Astrocyte (in vitro differentiated cells and primary cell): ENCODE data around the gene ATXN10. TPM values are rescaled to one million over a fixed set of nuclear protein-coding genes. Genes with fewer than 3 reads are reported as not detected.

Experiments
- DNase-seq: peaks from one replicate; pipeline ENCODE4 v3.0.0-alpha.2; 2010; ENCODE audit warnings: low read depth
- FAIRE-seq: peaks from 2 replicates; lab custom pipeline; 2011; peaks lifted over from hg19 to GRCh38; lab: Jason Lieb, UNC
- H2AFZ ChIP-seq: 2 replicates; pipeline ENCODE4 v1.6.0; 2012; ENCODE audit warnings: low read depth, low read length, inconsistent platforms
- H3K27ac ChIP-seq: 2 replicates; pipeline ENCODE4 v1.5.1; 2011; ENCODE audit warnings: low read depth, low read length, inconsistent platforms
- H3K27me3 ChIP-seq: 2 replicates; pipeline ENCODE4 v1.6.0; 2011; ENCODE audit warnings: low read length, inconsistent platforms; ENCODE audit not compliant: insufficient read depth
- H3K36me3 ChIP-seq: 2 replicates; pipeline ENCODE4 v1.5.1; 2011; ENCODE audit warnings: low read length, inconsistent platforms; ENCODE audit not compliant: insufficient read depth
- H3K4me1 ChIP-seq: 2 replicates; pipeline ENCODE4 v1.5.1; 2011; ENCODE audit warnings: low read length, inconsistent platforms; ENCODE audit not compliant: insufficient read depth
- H3K4me2 ChIP-seq: 2 replicates; pipeline ENCODE4 v1.6.0; 2012; ENCODE audit warnings: low read length, inconsistent platforms
- H3K4me3 ChIP-seq: 2 replicates; pipeline ENCODE4 v1.5.1; 2011; ENCODE audit warnings: low read depth, mild to moderate bottlenecking, low read length, inconsistent platforms; ENCODE audit not compliant: insufficient read depth
- H3K79me2 ChIP-seq: 2 replicates; pipeline ENCODE4 v1.6.0; 2012; ENCODE audit warnings: mild to moderate bottlenecking, low read length, inconsistent platforms; ENCODE audit not compliant: insufficient read depth
- H3K9ac ChIP-seq: 2 replicates; pipeline ENCODE4 v1.6.0; 2012; ENCODE audit warnings: mild to moderate bottlenecking, low read length, inconsistent platforms
- H3K9me3 ChIP-seq: 2 replicates; pipeline ENCODE4 v1.5.1; 2012; ENCODE audit warnings: low read depth, mild to moderate bottlenecking, low read length, inconsistent platforms; ENCODE audit not compliant: insufficient read depth
- H4K20me1 ChIP-seq: 2 replicates; pipeline ENCODE4 v1.6.0; 2012; ENCODE audit warnings: low read length, inconsistent platforms; ENCODE audit not compliant: insufficient read depth
- H3K27ac Mint-ChIP-seq: one replicate; pipeline ENCODE4 v1.8.0; 2021; ENCODE audit warnings: mild to moderate bottlenecking, mixed read lengths; ENCODE audit not compliant: unreplicated experiment
- H3K27me3 Mint-ChIP-seq: one replicate; pipeline ENCODE4 v1.8.0; 2021; ENCODE audit warnings: low read depth, mixed read lengths; ENCODE audit not compliant: unreplicated experiment
- H3K36me3 Mint-ChIP-seq: one replicate; pipeline ENCODE4 v1.8.0; 2021; ENCODE audit warnings: low read depth, mixed read lengths; ENCODE audit not compliant: unreplicated experiment
- H3K4me1 Mint-ChIP-seq: one replicate; pipeline ENCODE4 v1.8.0; 2021; ENCODE audit warnings: low read depth, mixed read lengths; ENCODE audit not compliant: unreplicated experiment
- H3K4me3 Mint-ChIP-seq: one replicate; pipeline ENCODE4 v1.8.0; 2021; ENCODE audit warnings: mild to moderate bottlenecking, moderate library complexity, mixed read lengths; ENCODE audit not compliant: unreplicated experiment
- H3K9me3 Mint-ChIP-seq: one replicate; pipeline ENCODE4 v1.8.0; 2021; ENCODE audit warnings: mild to moderate bottlenecking, mixed read lengths; ENCODE audit not compliant: unreplicated experiment
- EZH2 ChIP-seq: IDR thresholded peaks from 2 replicates; pipeline ENCODE4 v1.6.1; 2012; ENCODE audit warnings: mild to moderate bottlenecking, low read length, inconsistent platforms; ENCODE audit not compliant: insufficient read depth
- total RNA-seq: library from RNA; stranded (reverse); gene quantifications from 2 replicates; pipeline ENCODE4 v1.2.1, GENCODE V29; 2021
- TF ChIP-seq, protein P1 (sequence below): IDR thresholded peaks from 2 replicates; pipeline ENCODE4 v1.5.1; 2011; ENCODE audit warnings: low read depth, mild to moderate bottlenecking, inconsistent platforms, low read length, moderate library complexity; ENCODE audit not compliant: insufficient read depth

ATXN10 gene
- total RNA-seq, 1 donor from 2014 or later, result 195 TPM

DNA sequence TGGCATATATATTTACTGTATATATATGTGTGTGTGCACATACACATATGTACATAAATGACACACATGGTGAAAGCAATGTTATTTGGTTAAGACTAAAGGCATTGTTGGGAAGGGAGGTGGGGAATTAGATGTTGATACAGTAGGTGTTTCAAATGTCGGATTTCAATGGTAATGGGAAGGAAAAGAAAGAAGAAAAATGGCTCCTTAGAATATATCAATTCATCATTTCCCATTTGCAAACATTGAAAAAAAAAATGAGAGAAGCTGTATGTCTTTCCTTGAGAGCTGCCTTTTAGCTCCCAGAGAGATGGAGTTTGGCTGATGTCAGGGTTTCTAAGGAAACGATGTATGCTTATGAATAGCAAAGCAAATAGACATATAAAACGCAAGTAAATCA is 33.4 kb upstream of the ATXN10 start:
- no peak overlapping the region for H3K27ac ChIP-seq
- no peaks in the 10 kb centered on the region for H3K36me3 ChIP-seq

DNA sequence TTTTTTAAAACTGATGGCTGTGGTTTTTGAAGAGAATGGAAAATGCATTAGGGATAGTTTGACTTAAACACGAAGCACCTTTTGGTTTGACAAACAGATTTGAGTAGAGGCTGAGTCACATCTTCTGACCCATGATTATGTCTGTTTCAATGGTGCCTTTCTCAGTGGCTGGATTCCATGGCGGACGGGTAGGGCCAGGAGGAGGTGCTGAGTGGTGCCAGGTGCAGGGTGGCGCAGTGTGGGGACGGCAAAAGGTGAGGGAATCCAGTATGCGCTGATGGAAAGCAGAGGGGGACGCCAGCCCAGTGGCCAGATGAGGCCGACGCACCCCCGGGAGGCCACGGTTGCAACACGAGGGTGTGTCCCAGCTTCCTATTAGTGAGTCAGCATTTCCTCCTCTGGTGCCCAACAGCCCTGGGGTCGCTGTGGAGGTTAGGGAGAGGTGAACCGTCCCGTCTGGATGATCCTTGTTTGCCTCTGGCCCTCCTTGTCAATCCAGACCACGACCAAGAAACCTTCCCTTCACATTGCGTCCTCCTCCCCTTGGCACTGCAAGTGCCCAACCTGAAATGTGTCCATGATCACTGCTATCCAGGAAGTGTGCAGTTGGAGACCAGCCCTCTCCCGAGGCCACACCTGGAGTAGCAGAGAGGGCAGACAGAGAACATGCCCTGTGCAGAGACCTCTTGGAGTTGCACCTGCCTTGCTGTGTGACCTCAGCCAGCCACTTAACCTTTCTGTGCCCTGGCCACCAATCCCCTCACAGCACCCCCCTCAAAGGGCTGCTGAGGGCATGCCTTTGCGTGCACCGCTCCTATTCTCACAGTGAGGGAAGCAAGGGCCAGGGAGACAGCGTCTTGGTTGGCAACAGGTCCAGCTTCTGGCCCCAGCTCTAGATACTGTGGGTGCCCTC is 32.5 kb upstream of the ATXN10 start:
- no peak overlapping the region for H3K4me3 Mint-ChIP-seq
- H3K27ac ChIP-seq, result no peak overlapping the region
- peak overlapping the region; percentile 39 for H2AFZ ChIP-seq
- H3K4me1 Mint-ChIP-seq, result peaks cover 14% of the 10 kb centered on the region
- no peak for FAIRE-seq
- H4K20me1 ChIP-seq, result no peaks in the 10 kb centered on the region
- peak; percentile 55 for DNase-seq
- no peaks in the 10 kb centered on the region for H3K36me3 Mint-ChIP-seq
- no peak overlapping the region for H3K9ac ChIP-seq
- no peaks in the 10 kb centered on the region for H3K79me2 ChIP-seq
- TF ChIP-seq EZH2, result no peak
- TF ChIP-seq, protein P1, sequence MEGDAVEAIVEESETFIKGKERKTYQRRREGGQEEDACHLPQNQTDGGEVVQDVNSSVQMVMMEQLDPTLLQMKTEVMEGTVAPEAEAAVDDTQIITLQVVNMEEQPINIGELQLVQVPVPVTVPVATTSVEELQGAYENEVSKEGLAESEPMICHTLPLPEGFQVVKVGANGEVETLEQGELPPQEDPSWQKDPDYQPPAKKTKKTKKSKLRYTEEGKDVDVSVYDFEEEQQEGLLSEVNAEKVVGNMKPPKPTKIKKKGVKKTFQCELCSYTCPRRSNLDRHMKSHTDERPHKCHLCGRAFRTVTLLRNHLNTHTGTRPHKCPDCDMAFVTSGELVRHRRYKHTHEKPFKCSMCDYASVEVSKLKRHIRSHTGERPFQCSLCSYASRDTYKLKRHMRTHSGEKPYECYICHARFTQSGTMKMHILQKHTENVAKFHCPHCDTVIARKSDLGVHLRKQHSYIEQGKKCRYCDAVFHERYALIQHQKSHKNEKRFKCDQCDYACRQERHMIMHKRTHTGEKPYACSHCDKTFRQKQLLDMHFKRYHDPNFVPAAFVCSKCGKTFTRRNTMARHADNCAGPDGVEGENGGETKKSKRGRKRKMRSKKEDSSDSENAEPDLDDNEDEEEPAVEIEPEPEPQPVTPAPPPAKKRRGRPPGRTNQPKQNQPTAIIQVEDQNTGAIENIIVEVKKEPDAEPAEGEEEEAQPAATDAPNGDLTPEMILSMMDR, result no peak
- no peaks in the 10 kb centered on the region for H3K9me3 ChIP-seq
- peaks cover 6% of the 10 kb centered on the region for H3K4me1 ChIP-seq
- peak overlapping the region; percentile 63 for H3K4me2 ChIP-seq
- no peak overlapping the region for H3K4me3 ChIP-seq
- no peaks in the 10 kb centered on the region for H3K36me3 ChIP-seq
- H3K27me3 ChIP-seq, result peaks cover 18% of the 10 kb centered on the region
- H3K27me3 Mint-ChIP-seq, result peaks cover 37% of the 10 kb centered on the region
- no peak overlapping the region for H3K27ac Mint-ChIP-seq
- no peaks in the 10 kb centered on the region for H3K9me3 Mint-ChIP-seq

More for the DNA sequence above, 33.4 kb upstream of the ATXN10 start:
- no peak overlapping the region for H3K4me3 Mint-ChIP-seq
- DNase-seq (no peak), FAIRE-seq (no peak)
- Histone ChIP-seq H4K20me1 (no peaks in the 10 kb centered on the region), H3K9me3 (no peaks in the 10 kb centered on the region), H3K4me1 (peaks cover 10% of the 10 kb centered on the region), H3K4me2 (no peak overlapping the region), H3K9ac (no peak overlapping the region), H3K4me3 (no peak overlapping the region), H3K27me3 (peaks cover 21% of the 10 kb centered on the region), H2AFZ (no peak overlapping the region), H3K79me2 (no peaks in the 10 kb centered on the region)
- no peaks in the 10 kb centered on the region for H3K9me3 Mint-ChIP-seq
- peaks cover 14% of the 10 kb centered on the region for H3K4me1 Mint-ChIP-seq
- H3K36me3 Mint-ChIP-seq, result no peaks in the 10 kb centered on the region
- TF ChIP-seq, protein P1, result no peak
- no peak for TF ChIP-seq EZH2
- H3K27ac Mint-ChIP-seq, result no peak overlapping the region
- H3K27me3 Mint-ChIP-seq, result peaks cover 38% of the 10 kb centered on the region

DNA sequence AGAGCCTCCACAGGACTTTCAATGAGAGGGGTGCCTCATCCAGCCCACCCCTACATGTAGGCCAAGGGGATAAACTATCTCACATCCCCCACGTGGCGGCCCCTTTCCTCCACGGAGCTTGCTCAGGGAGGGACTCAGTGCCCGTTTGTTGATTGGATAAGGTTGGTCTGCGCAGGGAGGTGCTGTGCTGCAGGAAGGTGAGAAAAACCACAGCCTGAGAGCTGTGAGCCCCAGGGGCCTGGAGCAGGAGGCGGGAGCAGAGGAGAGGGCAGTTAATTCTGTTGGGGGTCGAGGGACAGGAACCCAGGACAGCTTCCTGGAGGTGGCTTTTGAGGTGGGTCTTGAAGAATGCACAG is 31.9 kb upstream of the ATXN10 start:
- H3K4me1 Mint-ChIP-seq, result peaks cover 14% of the 10 kb centered on the region
- Histone ChIP-seq H3K36me3 (no peaks in the 10 kb centered on the region), H2AFZ (no peak overlapping the region), H3K27me3 (peaks cover 14% of the 10 kb centered on the region), H3K79me2 (no peaks in the 10 kb centered on the region), H3K4me2 (no peak overlapping the region), H4K20me1 (no peaks in the 10 kb centered on the region), H3K9me3 (no peaks in the 10 kb centered on the region), H3K9ac (no peak overlapping the region), H3K4me3 (no peak overlapping the region), H3K27ac (no peak overlapping the region), H3K4me1 (peaks cover 6% of the 10 kb centered on the region)
- no peaks in the 10 kb centered on the region for H3K36me3 Mint-ChIP-seq
- H3K9me3 Mint-ChIP-seq, result no peaks in the 10 kb centered on the region
- FAIRE-seq (no peak), DNase-seq (no peak)
- H3K4me3 Mint-ChIP-seq, result no peak overlapping the region
- TF ChIP-seq, protein P1, result no peak
- TF ChIP-seq EZH2, result no peak
- peaks cover 36% of the 10 kb centered on the region for H3K27me3 Mint-ChIP-seq
- peak overlapping the region; percentile 26 for H3K27ac Mint-ChIP-seq
